Activated CD4-positive, alpha-beta T cell treated with anti-CD3 and anti-CD28 coated beads for 36 hours (primary cell): ENCODE data around the gene SNX24. TPM values are rescaled to one million over a fixed set of nuclear protein-coding genes. Genes with fewer than 3 reads are reported as not detected.

Source experiments
- ATAC-seq: fragments of 200-7000 bp; cut with Tn5 transposase; one replicate; pipeline ENCODE4 v1.10.0; 2021; ENCODE audit warnings: mild to moderate bottlenecking, moderate library complexity
- CTCF ChIA-PET: fragments of 350-600 bp; sonication (Branson Sonifier 250); formaldehyde crosslinking; loops from one replicate; lab custom pipeline; 2021; ENCODE audit warnings: antibody characterized with exemption; lab: Charles Lee
- POLR2A ChIA-PET: fragments of 350-600 bp; sonication (Branson Sonifier 250); formaldehyde crosslinking; loops from one replicate; lab custom pipeline; 2021; ENCODE audit warnings: antibody characterized with exemption, inconsistent platforms; lab: Charles Lee
- DNase-seq: peaks from one replicate; pipeline ENCODE4 v3.0.0-alpha.2; 2020
- H3K27ac Mint-ChIP-seq: one replicate; pipeline ENCODE4 v1.8.0; 2021; ENCODE audit warnings: mixed read lengths
- H3K27me3 Mint-ChIP-seq: one replicate; pipeline ENCODE4 v1.8.0; 2021; ENCODE audit warnings: mixed read lengths
- H3K36me3 Mint-ChIP-seq: one replicate; pipeline ENCODE4 v1.8.0; 2021; ENCODE audit warnings: low read depth, mixed read lengths
- H3K4me1 Mint-ChIP-seq: one replicate; pipeline ENCODE4 v1.8.0; 2021; ENCODE audit warnings: mixed read lengths
- H3K4me3 Mint-ChIP-seq: one replicate; pipeline ENCODE4 v1.8.0; 2021; ENCODE audit warnings: mild to moderate bottlenecking, moderate library complexity, mixed read lengths
- H3K9me3 Mint-ChIP-seq: one replicate; pipeline ENCODE4 v1.8.0; 2021; ENCODE audit warnings: low read depth, mixed read lengths
- intact Hi-C, 2 experiments: fragments of 100-400 bp; cut with DNase I in 1 of 2; cut with micrococcal nuclease in 1 of 2; formaldehyde crosslinking; loops; one replicate each; pipeline versions ENCODE4 v1.14.2 to v1.15.1; 2022 to 2024; cut with DNase I, micrococcal nuclease
- total RNA-seq, 2 experiments: library from RNA; stranded (reverse); gene quantifications; one replicate each; pipeline ENCODE4 v1.2.3, GENCODE V29; 2021

The SNX24 gene
- total RNA-seq, 2 experiments from 2014 or later = 4.0 to 4.9 TPM

DNA sequence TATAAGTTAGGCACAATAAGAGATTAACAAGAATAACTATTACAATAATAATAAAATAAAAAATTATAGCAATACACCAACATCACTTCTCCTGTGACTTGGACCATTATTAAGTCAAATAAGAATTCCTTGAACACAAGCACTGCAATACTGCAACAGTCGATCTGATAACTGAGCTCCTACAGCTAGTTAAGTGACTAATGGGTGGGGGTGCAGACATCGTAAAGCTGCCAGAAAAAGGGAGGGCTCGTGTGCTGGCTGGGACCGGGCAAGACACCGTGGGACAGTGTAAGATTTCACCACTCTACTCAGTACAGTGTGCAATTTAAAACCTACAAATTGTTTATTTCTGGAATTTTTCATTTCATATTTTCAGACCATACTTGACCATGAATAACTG lies 78.8 kb downstream of the SNX24 start:
- Mint-ChIP-seq H3K27me3 (no peaks in the 10 kb centered on the region), H3K9me3 (no peaks in the 10 kb centered on the region), H3K27ac (no peak overlapping the region), H3K36me3 (no peaks in the 10 kb centered on the region), H3K4me1 (no peaks in the 10 kb centered on the region), H3K4me3 (no peak overlapping the region)
- CTCF ChIA-PET = no interaction called here
- ATAC-seq (no peak), DNase-seq (no peak)
- intact Hi-C loops = no loop called here
- POLR2A ChIA-PET = no interaction called here

DNA sequence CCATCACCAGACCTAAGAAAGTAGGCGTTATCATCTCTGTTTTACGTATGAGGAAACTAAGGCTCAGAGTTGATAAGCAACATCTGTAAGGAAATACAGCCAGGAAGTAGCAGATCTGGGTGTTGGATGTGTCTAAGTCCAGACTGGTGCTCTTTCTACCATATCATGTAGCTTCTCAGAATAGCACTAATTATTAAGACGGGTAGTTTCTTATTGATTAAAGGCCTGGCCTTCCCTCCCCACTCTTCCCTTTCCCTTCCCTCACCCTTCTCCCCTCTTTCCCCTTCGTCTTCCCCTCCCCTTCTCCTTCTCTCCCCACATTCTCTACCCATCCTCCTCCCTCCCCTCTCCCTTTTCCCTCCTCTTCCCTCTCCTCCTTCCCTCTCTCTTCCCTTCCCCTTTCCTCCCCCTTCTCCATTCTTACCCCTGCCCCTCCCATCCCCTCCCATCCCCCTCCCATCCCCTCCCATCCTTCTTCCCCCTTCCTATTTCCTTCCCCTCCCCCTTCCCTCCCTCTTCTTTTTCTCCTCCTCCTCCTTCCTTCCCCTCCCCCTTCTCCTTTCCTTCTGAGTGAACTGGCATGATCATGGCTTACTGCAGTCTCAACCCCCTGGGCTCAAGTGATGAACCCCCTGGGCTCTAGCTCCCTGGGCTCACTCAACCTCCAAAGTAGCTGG lies 79.4 kb downstream of the SNX24 start:
- ATAC-seq (no peak), DNase-seq (no peak)
- no peak overlapping the region for H3K4me3 Mint-ChIP-seq
- intact Hi-C loops = no loop called here
- ChIA-PET POLR2A (no interaction called here), CTCF (no interaction called here)
- H3K36me3 Mint-ChIP-seq = no peaks in the 10 kb centered on the region
- H3K9me3 Mint-ChIP-seq = no peaks in the 10 kb centered on the region
- no peaks in the 10 kb centered on the region for H3K27me3 Mint-ChIP-seq
- no peak overlapping the region for H3K27ac Mint-ChIP-seq
- H3K4me1 Mint-ChIP-seq = no peaks in the 10 kb centered on the region

DNA sequence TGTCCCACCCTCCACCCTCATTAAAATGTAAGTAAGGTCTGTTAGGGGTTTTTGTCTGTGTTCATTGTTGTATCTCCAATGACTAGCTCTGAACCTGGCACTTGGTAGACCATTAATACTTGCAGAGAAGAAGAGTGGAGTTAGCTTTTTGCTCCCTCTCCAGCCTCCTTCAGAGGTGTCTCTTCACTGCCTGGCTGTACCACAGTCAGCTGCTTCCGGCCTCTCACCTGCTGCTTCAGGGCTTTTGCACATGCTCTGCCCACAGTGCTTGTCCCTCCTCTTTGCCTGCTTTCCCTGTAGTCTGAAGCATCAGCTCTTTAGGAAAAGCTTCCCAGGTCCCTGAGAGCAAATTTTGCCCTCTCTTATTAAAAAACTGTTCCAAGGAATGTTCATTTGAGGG lies 83.6 kb downstream of the SNX24 start:
- H3K4me1 Mint-ChIP-seq = no peaks in the 10 kb centered on the region
- intact Hi-C loops = no loop called here
- H3K4me3 Mint-ChIP-seq = no peak overlapping the region
- no peak for ATAC-seq
- ChIA-PET CTCF (no interaction called here), POLR2A (no interaction called here)
- H3K9me3 Mint-ChIP-seq = no peaks in the 10 kb centered on the region
- H3K36me3 Mint-ChIP-seq = no peaks in the 10 kb centered on the region
- DNase-seq = no peak
- H3K27me3 Mint-ChIP-seq = no peaks in the 10 kb centered on the region
- H3K27ac Mint-ChIP-seq = no peak overlapping the region

DNA sequence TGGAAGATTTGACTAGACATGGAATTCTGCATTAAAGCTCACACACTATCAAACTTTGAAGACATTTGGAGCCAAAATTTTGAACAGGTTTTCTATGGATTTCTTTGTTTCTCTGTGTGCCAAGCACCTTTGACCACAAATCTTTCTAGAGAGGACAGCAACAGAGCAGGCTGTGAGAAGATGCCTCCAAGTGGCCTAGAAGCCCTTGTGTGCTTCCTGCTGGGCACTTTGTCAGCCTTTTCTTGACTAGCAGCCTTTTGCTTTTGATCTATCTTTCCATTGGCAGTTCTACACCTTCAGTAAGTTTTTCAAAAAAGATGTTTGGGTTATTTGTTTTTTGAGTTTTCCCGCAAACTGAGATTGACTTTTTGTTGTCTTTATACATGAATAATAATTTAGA lies 84.6 kb downstream of the SNX24 start:
- no peaks in the 10 kb centered on the region for H3K27me3 Mint-ChIP-seq
- no peak for DNase-seq
- no peaks in the 10 kb centered on the region for H3K9me3 Mint-ChIP-seq
- POLR2A ChIA-PET = no interaction called here
- CTCF ChIA-PET = no interaction called here
- no peak overlapping the region for H3K27ac Mint-ChIP-seq
- intact Hi-C loops = no loop called here
- no peak overlapping the region for H3K4me3 Mint-ChIP-seq
- no peaks in the 10 kb centered on the region for H3K4me1 Mint-ChIP-seq
- no peaks in the 10 kb centered on the region for H3K36me3 Mint-ChIP-seq
- ATAC-seq = no peak

DNA sequence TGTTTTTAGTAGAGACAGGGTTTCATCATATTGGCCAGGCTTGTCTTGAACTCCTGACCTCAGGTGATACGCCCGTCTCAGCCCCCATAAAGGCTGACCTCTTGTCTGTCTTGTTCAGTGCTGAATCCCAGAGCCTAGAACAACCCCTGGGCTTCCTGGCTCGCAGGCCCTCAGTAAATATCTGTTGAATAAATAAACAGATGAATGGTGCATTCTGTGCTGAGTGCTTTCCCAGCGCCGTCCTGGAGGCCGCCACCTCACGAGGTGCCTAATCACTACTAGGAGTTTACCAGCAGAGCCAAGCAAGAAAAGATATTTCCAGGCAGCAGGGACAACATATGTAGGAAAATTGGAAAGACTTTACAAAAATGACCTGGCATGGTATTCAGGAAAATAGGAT lies 88.5 kb downstream of the SNX24 start:
- no peaks in the 10 kb centered on the region for H3K9me3 Mint-ChIP-seq
- H3K4me1 Mint-ChIP-seq = no peaks in the 10 kb centered on the region
- H3K27ac Mint-ChIP-seq = no peak overlapping the region
- intact Hi-C loops = no loop called here
- H3K36me3 Mint-ChIP-seq = no peaks in the 10 kb centered on the region
- ChIA-PET POLR2A (no interaction called here), CTCF (no interaction called here)
- DNase-seq (no peak), ATAC-seq (no peak)
- no peaks in the 10 kb centered on the region for H3K27me3 Mint-ChIP-seq
- no peak overlapping the region for H3K4me3 Mint-ChIP-seq

DNA sequence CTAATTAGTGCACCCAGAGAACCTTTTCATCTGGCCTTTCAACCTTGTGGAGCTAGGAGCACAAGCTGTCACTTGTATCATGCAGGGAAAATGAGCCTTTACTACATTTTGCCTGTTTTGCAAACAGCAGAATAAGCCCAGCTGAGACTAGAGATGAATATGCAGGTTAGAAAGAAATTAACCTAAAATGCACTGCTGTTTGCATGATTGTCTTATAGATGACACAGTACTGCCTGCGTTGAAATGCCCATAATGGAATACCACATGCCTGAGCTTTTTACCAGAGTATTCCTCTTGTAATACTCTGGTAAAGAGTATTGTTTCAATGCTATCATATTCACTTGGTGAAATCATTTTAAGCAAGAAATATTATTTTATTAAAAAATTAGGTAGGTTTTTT lies 90.7 kb downstream of the SNX24 start:
- ATAC-seq (no peak), DNase-seq (no peak)
- intact Hi-C loops = no loop called here
- Mint-ChIP-seq H3K9me3 (no peaks in the 10 kb centered on the region), H3K4me1 (no peaks in the 10 kb centered on the region), H3K27me3 (no peaks in the 10 kb centered on the region), H3K4me3 (no peak overlapping the region), H3K36me3 (peaks cover 4% of the 10 kb centered on the region), H3K27ac (no peak overlapping the region)
- POLR2A ChIA-PET = no interaction called here
- CTCF ChIA-PET = interaction anchor here (0.6 to 0.7 kb wide), 3 partner anchors 88 to 639 kb away, joined by 3 to 5 read pairs (median 3); no protein-coding TSS in a partner anchor

DNA sequence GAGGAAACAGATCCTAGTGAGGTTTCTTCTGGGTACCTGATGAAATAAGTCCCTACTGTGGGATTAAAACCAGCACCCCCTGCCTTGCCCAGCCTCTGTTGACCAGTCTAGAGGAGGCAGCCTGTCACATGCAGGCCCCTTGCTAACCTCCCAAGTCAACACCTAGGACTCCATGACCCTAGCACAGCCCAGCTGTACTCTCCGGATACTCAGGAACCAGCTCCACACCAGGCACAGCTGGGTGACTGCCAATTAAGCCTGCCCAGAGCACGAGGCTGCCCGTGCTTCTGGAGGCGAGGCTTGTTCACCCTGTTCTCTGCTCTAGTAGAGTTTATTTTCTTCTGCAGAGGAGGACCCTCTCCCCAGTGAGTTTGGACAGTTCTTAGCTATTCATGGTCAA lies 92.5 kb downstream of the SNX24 start:
- Mint-ChIP-seq H3K9me3 (no peaks in the 10 kb centered on the region), H3K36me3 (peaks cover 4% of the 10 kb centered on the region), H3K27ac (no peak overlapping the region), H3K4me1 (no peaks in the 10 kb centered on the region), H3K27me3 (no peaks in the 10 kb centered on the region), H3K4me3 (no peak overlapping the region)
- ATAC-seq (no peak), DNase-seq (no peak)
- ChIA-PET CTCF (interaction anchor here (0.6 kb wide), 1 partner anchor 104 kb away, joined by 3 read pairs; no protein-coding TSS in a partner anchor), POLR2A (no interaction called here)
- intact Hi-C loops = no loop called here

DNA sequence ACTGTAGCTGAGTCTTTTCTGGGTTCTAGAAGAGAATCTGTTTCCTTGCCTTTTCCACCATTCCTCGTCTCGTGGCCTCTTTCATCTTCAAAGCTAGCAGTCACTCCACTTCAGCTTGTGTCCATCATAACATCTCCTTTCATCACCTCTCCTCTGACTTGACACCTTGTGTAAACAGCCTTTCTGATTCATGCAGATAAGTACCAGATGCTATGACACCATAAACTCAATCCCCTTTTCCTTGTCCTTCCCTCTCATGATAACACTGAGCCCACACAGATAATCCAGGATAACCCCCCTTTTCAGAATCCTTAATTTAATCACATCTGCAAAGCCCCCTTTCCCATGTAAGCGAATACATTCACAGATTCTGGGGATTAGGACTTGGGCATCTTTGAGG lies 95.5 kb downstream of the SNX24 start:
- DNase-seq (no peak), ATAC-seq (no peak)
- ChIA-PET CTCF (no interaction called here), POLR2A (no interaction called here)
- intact Hi-C loops = no loop called here
- H3K27ac Mint-ChIP-seq = no peak overlapping the region
- no peaks in the 10 kb centered on the region for H3K9me3 Mint-ChIP-seq
- H3K27me3 Mint-ChIP-seq = no peaks in the 10 kb centered on the region
- no peaks in the 10 kb centered on the region for H3K4me1 Mint-ChIP-seq
- H3K4me3 Mint-ChIP-seq = no peak overlapping the region
- peaks cover 4% of the 10 kb centered on the region for H3K36me3 Mint-ChIP-seq

DNA sequence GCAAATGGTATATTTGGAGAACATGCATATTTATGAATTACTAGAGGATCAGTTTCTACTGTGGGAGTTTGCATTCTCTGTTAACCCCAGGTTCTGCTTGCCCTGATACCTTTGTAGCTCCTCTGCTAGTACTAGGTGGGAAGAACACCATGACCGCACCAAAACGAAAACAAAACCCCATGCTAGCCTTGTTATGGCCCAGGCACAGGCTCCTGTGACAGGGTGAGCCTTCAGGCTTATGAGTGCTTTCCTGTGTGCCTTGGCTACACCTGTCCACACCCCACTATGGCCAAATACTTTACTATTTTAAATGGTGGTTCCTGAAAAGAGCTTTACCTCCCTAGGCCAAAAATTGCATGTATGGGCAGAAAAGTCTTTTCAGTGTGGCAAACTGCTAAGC lies 96.3 kb downstream of the SNX24 start:
- Mint-ChIP-seq H3K27me3 (no peaks in the 10 kb centered on the region), H3K4me3 (no peak overlapping the region), H3K36me3 (peaks cover 4% of the 10 kb centered on the region), H3K27ac (no peak overlapping the region), H3K9me3 (no peaks in the 10 kb centered on the region), H3K4me1 (no peaks in the 10 kb centered on the region)
- ChIA-PET POLR2A (interaction anchor here (0.6 kb wide), 1 partner anchor 148 kb away, joined by 4 read pairs; no protein-coding TSS in a partner anchor), CTCF (interaction anchor here (0.7 kb wide), 1 partner anchor 833 kb away, joined by 3 read pairs; no protein-coding TSS in a partner anchor)
- no peak for ATAC-seq
- DNase-seq = no peak
- intact Hi-C loops = no loop called here

DNA sequence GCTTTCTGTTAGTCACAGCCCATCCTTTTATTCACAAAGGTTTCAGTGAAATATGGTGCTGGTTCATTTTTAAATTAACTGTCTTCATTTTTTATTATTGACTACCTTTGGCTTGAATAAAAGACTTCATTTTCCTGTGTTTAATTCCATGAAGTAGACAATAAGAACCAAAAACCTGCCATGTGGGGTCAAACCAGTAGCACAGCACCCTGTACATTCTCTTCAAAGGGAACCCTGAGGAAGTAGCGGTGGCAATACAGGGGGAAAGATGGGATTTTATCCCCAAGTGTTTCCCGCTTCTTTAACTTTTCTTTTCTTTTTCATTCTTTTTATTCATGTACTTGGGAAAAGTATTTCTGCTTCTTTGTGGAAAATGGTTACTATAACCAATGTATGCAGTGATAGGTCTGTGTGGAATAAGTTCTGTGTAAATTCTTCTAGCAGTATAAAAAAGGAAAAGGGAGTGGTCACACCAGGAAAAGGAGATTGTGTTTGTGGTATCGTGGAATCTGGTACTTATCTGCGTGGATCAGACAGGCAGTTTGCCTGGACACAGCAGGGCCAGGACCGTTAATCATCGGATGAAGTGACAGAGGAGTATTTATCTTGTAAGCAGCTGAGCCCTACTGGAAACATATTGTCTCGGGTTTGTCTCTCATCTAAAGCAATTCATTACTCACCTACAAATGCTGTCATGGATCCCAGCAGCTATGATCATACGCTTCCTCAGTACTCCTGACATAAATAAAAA lies 96.9 kb downstream of the SNX24 start:
- peaks cover 4% of the 10 kb centered on the region for H3K36me3 Mint-ChIP-seq
- no peak overlapping the region for H3K27ac Mint-ChIP-seq
- intact Hi-C loops = no loop called here
- CTCF ChIA-PET = interaction anchor here (0.7 kb wide), 1 partner anchor 834 kb away, joined by 3 read pairs; no protein-coding TSS in a partner anchor
- DNase-seq (no peak), ATAC-seq (no peak)
- no peak overlapping the region for H3K4me3 Mint-ChIP-seq
- POLR2A ChIA-PET = interaction anchor here (0.6 kb wide), 1 partner anchor 148 kb away, joined by 4 read pairs; no protein-coding TSS in a partner anchor
- H3K4me1 Mint-ChIP-seq = no peaks in the 10 kb centered on the region
- no peaks in the 10 kb centered on the region for H3K9me3 Mint-ChIP-seq
- no peaks in the 10 kb centered on the region for H3K27me3 Mint-ChIP-seq

DNA sequence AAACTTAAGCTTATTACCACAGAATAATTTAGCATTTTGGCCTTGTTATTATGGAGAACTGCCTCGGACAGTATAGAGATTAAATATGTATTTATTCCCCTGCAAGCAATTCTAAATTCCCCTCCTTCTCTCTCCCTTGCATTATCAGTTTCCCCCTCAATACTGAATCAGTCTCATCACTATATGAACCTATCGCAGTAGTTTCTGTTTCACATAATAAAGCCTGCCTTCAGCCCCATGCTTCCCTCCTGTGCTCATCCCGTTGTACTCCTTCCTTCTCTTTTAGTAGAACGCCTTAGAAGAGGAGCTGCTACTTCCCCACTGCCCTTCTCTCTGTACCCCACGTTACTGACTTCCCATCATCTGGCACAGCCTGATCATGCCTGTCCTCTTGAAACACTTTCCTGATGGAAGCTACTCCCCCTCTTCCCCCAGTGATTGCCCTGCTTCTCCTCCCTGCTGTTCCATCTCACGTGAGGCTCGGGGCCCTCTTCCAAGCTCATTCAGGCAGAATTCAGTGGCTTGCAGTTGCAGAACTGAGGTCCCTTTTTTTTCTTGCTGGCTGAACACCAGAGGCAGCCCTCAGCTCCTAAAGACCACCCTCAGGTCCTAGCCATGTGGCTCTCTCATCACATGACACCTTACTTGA lies 97.8 kb downstream of the SNX24 start:
- no peak overlapping the region for H3K4me3 Mint-ChIP-seq
- no peaks in the 10 kb centered on the region for H3K27me3 Mint-ChIP-seq
- H3K9me3 Mint-ChIP-seq = no peaks in the 10 kb centered on the region
- intact Hi-C loops = no loop called here
- H3K27ac Mint-ChIP-seq = no peak overlapping the region
- peaks cover 4% of the 10 kb centered on the region for H3K36me3 Mint-ChIP-seq
- ATAC-seq (no peak), DNase-seq (no peak)
- no peaks in the 10 kb centered on the region for H3K4me1 Mint-ChIP-seq
- CTCF ChIA-PET = no interaction called here
- POLR2A ChIA-PET = no interaction called here
